Measurements from ENCODE around the gene SALL3.

SALL3 gene

GRCh38 chr18:79010802-79011201 lies 31.2 kb downstream of the SALL3 start:
- H4K8ac ChIP-seq (ENCODE audit: low read depth, low read length), result no peak overlapping the region
- no peak overlapping the region for H2BK12ac ChIP-seq (ENCODE audit: low read length)
- no peak overlapping the region for H3K14ac ChIP-seq (ENCODE audit: low read length)
- H3K4ac ChIP-seq (ENCODE audit: low read length), result no peak overlapping the region
- H3K27me3 ChIP-seq (ENCODE audit: control insufficient read depth in 3 of 3, insufficient read depth in 3 of 3, low read depth in 1 of 3, low read length in 3 of 3), result peaks cover 0 to 4% (median 0%) of the 10 kb centered on the region in 3 experiments
- peak overlapping the region; percentile 26 for H2BK120ac ChIP-seq (ENCODE audit: low read depth, low read length)
- WGBS, 2 donors (ENCODE audit: extremely low coverage in 2 of 2, insufficient read length in 2 of 2, insufficient replicate concordance in 1 of 2), result no CpG with 5 or more reads among the region's 9 CpGs
- H3K4me2 ChIP-seq (ENCODE audit: insufficient read depth, low read length, poor library complexity, severe bottlenecking), result no peak overlapping the region
- no peak overlapping the region for H3K27ac ChIP-seq (replicated peaks; ENCODE audit: low read length)
- H2AFZ ChIP-seq (ENCODE audit: low read length), result no peak overlapping the region
- no peaks in the 10 kb centered on the region for H3K4me1 ChIP-seq (ENCODE audit: control insufficient read depth in 2 of 2, insufficient read depth in 1 of 2, low read depth in 1 of 2, low read length in 2 of 2)
- no peak overlapping the region for H4K91ac ChIP-seq (ENCODE audit: low read depth, low read length, poor library complexity)
- H3K23ac ChIP-seq (ENCODE audit: low read depth, low read length, poor library complexity), result no peak overlapping the region
- peaks cover 0 to 5% of the 10 kb centered on the region in 2 donors for H3K9me3 ChIP-seq (replicated peaks in 1 of 2; ENCODE audit: control insufficient read depth in 2 of 2, insufficient read depth in 1 of 2, low read depth in 1 of 2, low read length in 2 of 2)
- no peaks in the 10 kb centered on the region for H3K79me1 ChIP-seq (ENCODE audit: low read depth, low read length)
- no peak overlapping the region for H3K9ac ChIP-seq (ENCODE audit: low read depth, low read length, poor library complexity)
- no peak overlapping the region for H2BK5ac ChIP-seq (ENCODE audit: low read length)
- H3K36me3 ChIP-seq (replicated peaks in 1 of 2; ENCODE audit: control insufficient read depth in 2 of 2, insufficient read depth in 2 of 2, low read length in 2 of 2), result no peaks in the 10 kb centered on the region
- no peak overlapping the region for H3K4me3 ChIP-seq (ENCODE audit: low read length in 2 of 2)
- no peak overlapping the region for H2BK15ac ChIP-seq (ENCODE audit: low read length)
- H2AK5ac ChIP-seq (ENCODE audit: low read depth, low read length), result no peak overlapping the region
- no peak for DNase-seq (ENCODE audit: low spot score)
- H3K18ac ChIP-seq (ENCODE audit: low read length), result no peak overlapping the region

GRCh38 chr18:79011300-79011870 lies 31.8 kb downstream of the SALL3 start:
- Histone ChIP-seq H4K8ac (ENCODE audit: low read depth, low read length) (no peak overlapping the region), H2BK5ac (ENCODE audit: low read length) (no peak overlapping the region), H3K9ac (ENCODE audit: low read depth, low read length, poor library complexity) (peak overlapping the region; percentile 34), H3K23ac (ENCODE audit: low read depth, low read length, poor library complexity) (no peak overlapping the region), H3K4me1 (ENCODE audit: control insufficient read depth in 2 of 2, insufficient read depth in 1 of 2, low read depth in 1 of 2, low read length in 2 of 2) (no peaks in the 10 kb centered on the region), H2BK12ac (ENCODE audit: low read length) (no peak overlapping the region), H3K18ac (ENCODE audit: low read length) (no peak overlapping the region), H3K4me2 (ENCODE audit: insufficient read depth, low read length, poor library complexity, severe bottlenecking) (no peak overlapping the region), H3K9me3 (replicated peaks in 1 of 2; ENCODE audit: control insufficient read depth in 2 of 2, insufficient read depth in 1 of 2, low read depth in 1 of 2, low read length in 2 of 2) (peaks cover 0 to 5% of the 10 kb centered on the region in 2 donors), H3K27ac (replicated peaks; ENCODE audit: low read length) (no peak overlapping the region), H2BK15ac (ENCODE audit: low read length) (no peak overlapping the region), H3K79me1 (ENCODE audit: low read depth, low read length) (no peaks in the 10 kb centered on the region), H2AK5ac (ENCODE audit: low read depth, low read length) (no peak overlapping the region), H2BK120ac (ENCODE audit: low read depth, low read length) (peak overlapping the region; percentile 26), H4K91ac (ENCODE audit: low read depth, low read length, poor library complexity) (peak overlapping the region; percentile 82), H3K14ac (ENCODE audit: low read length) (peak overlapping the region; percentile 94), H3K4ac (ENCODE audit: low read length) (no peak overlapping the region), H3K36me3 (replicated peaks in 1 of 2; ENCODE audit: control insufficient read depth in 2 of 2, insufficient read depth in 2 of 2, low read length in 2 of 2) (no peaks in the 10 kb centered on the region), H3K27me3 (ENCODE audit: control insufficient read depth in 3 of 3, insufficient read depth in 3 of 3, low read depth in 1 of 3, low read length in 3 of 3) (peaks cover 0 to 4% (median 0%) of the 10 kb centered on the region in 3 experiments), H2AFZ (ENCODE audit: low read length) (no peak overlapping the region), H3K4me3 (ENCODE audit: low read length in 2 of 2) (no peak overlapping the region)
- DNase-seq (ENCODE audit: low spot score), result no peak
- WGBS, 2 donors (ENCODE audit: extremely low coverage in 2 of 2, insufficient read length in 2 of 2, insufficient replicate concordance in 1 of 2), result no CpG with 5 or more reads among the region's 17 CpGs

- no peak overlapping the region for H3K23ac ChIP-seq (ENCODE audit: low read depth, low read length, poor library complexity)
- no peak overlapping the region for H3K18ac ChIP-seq (ENCODE audit: low read length)
- H3K79me1 ChIP-seq (ENCODE audit: low read depth, low read length), result no peaks in the 10 kb centered on the region
- H2BK12ac ChIP-seq (ENCODE audit: low read length), result no peak overlapping the region
- DNase-seq (ENCODE audit: low spot score), result no peak
- no peak overlapping the region for H3K14ac ChIP-seq (ENCODE audit: low read length)
- no peak overlapping the region for H2BK15ac ChIP-seq (ENCODE audit: low read length)
- no peak overlapping the region for H2AFZ ChIP-seq (ENCODE audit: low read length)
- H3K36me3 ChIP-seq (replicated peaks in 1 of 2; ENCODE audit: control insufficient read depth in 2 of 2, insufficient read depth in 2 of 2, low read length in 2 of 2), result no peaks in the 10 kb centered on the region
- H4K91ac ChIP-seq (ENCODE audit: low read depth, low read length, poor library complexity), result no peak overlapping the region
- H3K4ac ChIP-seq (ENCODE audit: low read length), result no peak overlapping the region
- no peak overlapping the region for H2BK5ac ChIP-seq (ENCODE audit: low read length)
- H3K27ac ChIP-seq (replicated peaks; ENCODE audit: low read length), result no peak overlapping the region
- H3K4me1 ChIP-seq (ENCODE audit: control insufficient read depth in 2 of 2, insufficient read depth in 1 of 2, low read depth in 1 of 2, low read length in 2 of 2), result no peaks in the 10 kb centered on the region
- H3K4me2 ChIP-seq (ENCODE audit: insufficient read depth, low read length, poor library complexity, severe bottlenecking), result no peak overlapping the region
- H2BK120ac ChIP-seq (ENCODE audit: low read depth, low read length), result no peak overlapping the region
- no CpG with 5 or more reads among the region's 10 CpGs for WGBS, 2 donors (ENCODE audit: extremely low coverage in 2 of 2, insufficient read length in 2 of 2, insufficient replicate concordance in 1 of 2)
- H2AK5ac ChIP-seq (ENCODE audit: low read depth, low read length), result no peak overlapping the region
- no peak overlapping the region for H3K9ac ChIP-seq (ENCODE audit: low read depth, low read length, poor library complexity)
- H4K8ac ChIP-seq (ENCODE audit: low read depth, low read length), result no peak overlapping the region
- H3K9me3 ChIP-seq (replicated peaks in 1 of 2; ENCODE audit: control insufficient read depth in 2 of 2, insufficient read depth in 1 of 2, low read depth in 1 of 2, low read length in 2 of 2), result peaks cover 0 to 2% of the 10 kb centered on the region in 2 donors
- H3K27me3 ChIP-seq (ENCODE audit: control insufficient read depth in 3 of 3, insufficient read depth in 3 of 3, low read depth in 1 of 3, low read length in 3 of 3), result peaks cover 0 to 4% (median 0%) of the 10 kb centered on the region in 3 experiments
- H3K4me3 ChIP-seq (ENCODE audit: low read length in 2 of 2), result no peak overlapping the region
Measured at GRCh38 chr18:79013869-79014268, 34.3 kb downstream of the SALL3 start.

- H2BK120ac ChIP-seq (ENCODE audit: low read depth, low read length), result no peak overlapping the region
- H2BK15ac ChIP-seq (ENCODE audit: low read length), result no peak overlapping the region
- no peak overlapping the region for H3K14ac ChIP-seq (ENCODE audit: low read length)
- peak overlapping the region; percentile 77 for H3K18ac ChIP-seq (ENCODE audit: low read length)
- H3K9me3 ChIP-seq (replicated peaks in 1 of 2; ENCODE audit: control insufficient read depth in 2 of 2, insufficient read depth in 1 of 2, low read depth in 1 of 2, low read length in 2 of 2), result peaks cover 0 to 6% of the 10 kb centered on the region in 2 donors
- no peak overlapping the region for H2AK5ac ChIP-seq (ENCODE audit: low read depth, low read length)
- no peak overlapping the region for H3K4ac ChIP-seq (ENCODE audit: low read length)
- no CpG with 5 or more reads among the region's 12 CpGs for WGBS, 2 donors (ENCODE audit: extremely low coverage in 2 of 2, insufficient read length in 2 of 2, insufficient replicate concordance in 1 of 2)
- no peak overlapping the region for H4K8ac ChIP-seq (ENCODE audit: low read depth, low read length)
- H4K91ac ChIP-seq (ENCODE audit: low read depth, low read length, poor library complexity), result no peak overlapping the region
- peak overlapping the region; percentile 17 for H3K23ac ChIP-seq (ENCODE audit: low read depth, low read length, poor library complexity)
- no peaks in the 10 kb centered on the region for H3K4me1 ChIP-seq (ENCODE audit: control insufficient read depth in 2 of 2, insufficient read depth in 1 of 2, low read depth in 1 of 2, low read length in 2 of 2)
- no peak overlapping the region for H3K27ac ChIP-seq (replicated peaks; ENCODE audit: low read length)
- DNase-seq (ENCODE audit: low spot score), result no peak
- no peak overlapping the region for H2BK5ac ChIP-seq (ENCODE audit: low read length)
- no peaks in the 10 kb centered on the region for H3K36me3 ChIP-seq (replicated peaks in 1 of 2; ENCODE audit: control insufficient read depth in 2 of 2, insufficient read depth in 2 of 2, low read length in 2 of 2)
- no peak overlapping the region for H3K9ac ChIP-seq (ENCODE audit: low read depth, low read length, poor library complexity)
- H2AFZ ChIP-seq (ENCODE audit: low read length), result no peak overlapping the region
- H3K27me3 ChIP-seq (ENCODE audit: control insufficient read depth in 3 of 3, insufficient read depth in 3 of 3, low read depth in 1 of 3, low read length in 3 of 3), result no peaks in the 10 kb centered on the region
- no peak overlapping the region for H3K4me3 ChIP-seq (ENCODE audit: low read length in 2 of 2)
- H2BK12ac ChIP-seq (ENCODE audit: low read length), result no peak overlapping the region
- no peak overlapping the region for H3K4me2 ChIP-seq (ENCODE audit: insufficient read depth, low read length, poor library complexity, severe bottlenecking)
- no peaks in the 10 kb centered on the region for H3K79me1 ChIP-seq (ENCODE audit: low read depth, low read length)
Measured at GRCh38 chr18:79018911-79019310, 39.3 kb downstream of the SALL3 start.
